GM12874 (cell line): ENCODE measurements around the gene PLXDC2.

ENCODE experiments used
- TF ChIP-seq, protein P1 (sequence below): IDR thresholded peaks from 2 replicates; pipeline ENCODE4 v1.5.1; 2011; ENCODE audit warnings: low read depth, mild to moderate bottlenecking, control low read depth, low read length, moderate library complexity; ENCODE audit not compliant: insufficient read depth

The PLXDC2 gene

DNA sequence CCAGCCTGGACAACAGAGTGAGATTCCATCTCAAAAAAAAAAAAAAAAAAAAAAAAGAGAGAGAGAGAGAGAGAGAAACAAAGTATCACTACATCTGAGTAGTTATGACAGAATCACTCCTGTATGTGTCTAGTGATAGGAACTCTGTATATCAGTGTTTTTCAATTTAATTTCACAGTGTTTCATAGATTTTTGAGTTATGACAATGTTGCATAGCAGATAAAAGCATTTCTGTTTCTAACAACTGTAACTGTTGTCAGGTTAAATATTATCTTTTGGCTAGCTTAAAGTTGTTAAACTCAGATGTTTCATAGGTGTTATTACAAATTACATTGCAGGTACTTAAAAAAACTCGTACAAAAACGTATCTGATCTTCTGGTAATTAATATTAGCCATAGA, 60.3 kb downstream of the PLXDC2 start:
- TF ChIP-seq, protein P1, sequence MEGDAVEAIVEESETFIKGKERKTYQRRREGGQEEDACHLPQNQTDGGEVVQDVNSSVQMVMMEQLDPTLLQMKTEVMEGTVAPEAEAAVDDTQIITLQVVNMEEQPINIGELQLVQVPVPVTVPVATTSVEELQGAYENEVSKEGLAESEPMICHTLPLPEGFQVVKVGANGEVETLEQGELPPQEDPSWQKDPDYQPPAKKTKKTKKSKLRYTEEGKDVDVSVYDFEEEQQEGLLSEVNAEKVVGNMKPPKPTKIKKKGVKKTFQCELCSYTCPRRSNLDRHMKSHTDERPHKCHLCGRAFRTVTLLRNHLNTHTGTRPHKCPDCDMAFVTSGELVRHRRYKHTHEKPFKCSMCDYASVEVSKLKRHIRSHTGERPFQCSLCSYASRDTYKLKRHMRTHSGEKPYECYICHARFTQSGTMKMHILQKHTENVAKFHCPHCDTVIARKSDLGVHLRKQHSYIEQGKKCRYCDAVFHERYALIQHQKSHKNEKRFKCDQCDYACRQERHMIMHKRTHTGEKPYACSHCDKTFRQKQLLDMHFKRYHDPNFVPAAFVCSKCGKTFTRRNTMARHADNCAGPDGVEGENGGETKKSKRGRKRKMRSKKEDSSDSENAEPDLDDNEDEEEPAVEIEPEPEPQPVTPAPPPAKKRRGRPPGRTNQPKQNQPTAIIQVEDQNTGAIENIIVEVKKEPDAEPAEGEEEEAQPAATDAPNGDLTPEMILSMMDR, result no peak

- TF ChIP-seq, protein P1, result no peak
These were observed 61.4 kb downstream of the PLXDC2 start for GRCh38 chr10:19877466-19878255.

DNA sequence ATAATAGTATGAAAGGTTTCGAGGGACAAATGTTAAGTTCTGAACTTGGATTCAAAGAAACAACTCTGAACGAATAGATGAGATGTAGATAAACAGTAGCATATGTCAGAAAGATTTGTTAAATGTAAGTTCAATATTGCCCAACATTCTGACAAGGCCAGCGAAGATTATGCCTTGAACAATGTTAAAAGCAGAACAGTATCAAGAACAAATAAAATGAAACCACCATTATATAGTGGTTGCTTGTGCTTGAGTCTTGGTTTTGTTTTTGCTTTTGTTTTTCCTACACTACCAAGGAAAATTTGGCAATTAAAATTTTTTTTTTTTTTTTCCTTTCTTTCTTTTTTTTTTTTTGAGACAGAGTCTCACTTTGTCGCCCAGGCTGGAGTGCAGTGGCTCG, 66.4 kb downstream of the PLXDC2 start:
- TF ChIP-seq, protein P1, result no peak

DNA sequence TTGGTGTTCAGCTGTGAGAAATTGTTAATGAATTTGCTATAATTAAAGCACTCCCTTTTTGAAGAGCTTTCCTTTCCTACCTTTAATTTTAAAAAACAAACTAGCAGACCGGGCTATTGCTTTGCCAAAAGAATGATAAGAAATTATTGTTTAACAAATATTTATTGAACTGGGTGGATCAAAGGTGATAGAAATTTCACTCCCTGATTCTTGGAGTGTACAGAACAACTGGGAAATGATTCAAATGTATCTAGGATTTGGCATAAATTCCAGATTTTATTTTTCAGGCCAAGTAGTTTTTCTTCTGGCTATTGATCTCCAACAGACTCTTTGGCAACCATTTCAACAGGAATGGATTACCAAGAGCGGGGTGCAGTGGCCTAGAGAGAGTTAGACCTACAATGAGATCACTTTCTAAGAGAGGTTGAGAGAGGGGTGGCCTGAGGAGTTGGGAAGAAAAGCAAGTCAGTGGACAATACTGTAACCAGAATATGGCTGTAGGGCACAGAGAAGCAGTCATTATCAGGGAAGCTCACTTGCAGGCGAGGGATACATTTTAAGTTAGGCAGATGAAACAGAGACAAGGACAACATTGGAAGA, 71.9 kb downstream of the PLXDC2 start:
- TF ChIP-seq, protein P1, result no peak

DNA sequence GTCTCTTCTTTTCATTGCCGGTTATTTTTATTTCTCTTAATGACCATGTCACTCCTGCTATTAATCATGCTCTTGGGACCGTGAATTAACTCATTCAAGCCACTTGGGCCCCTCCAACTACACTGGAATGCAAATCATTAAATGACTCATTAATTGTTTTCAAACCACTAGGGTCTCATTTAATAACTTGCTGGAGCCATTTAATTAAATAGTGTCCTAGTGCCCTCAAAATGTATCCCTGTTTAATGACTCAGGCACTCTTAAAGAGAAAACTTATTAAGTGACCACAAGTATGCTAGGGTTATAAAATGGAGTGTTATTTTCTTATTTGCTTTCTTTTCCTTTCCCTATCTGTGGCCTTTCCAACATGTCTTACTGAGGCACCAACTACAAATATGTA, 73.0 kb downstream of the PLXDC2 start:
- TF ChIP-seq, protein P1, result no peak

DNA sequence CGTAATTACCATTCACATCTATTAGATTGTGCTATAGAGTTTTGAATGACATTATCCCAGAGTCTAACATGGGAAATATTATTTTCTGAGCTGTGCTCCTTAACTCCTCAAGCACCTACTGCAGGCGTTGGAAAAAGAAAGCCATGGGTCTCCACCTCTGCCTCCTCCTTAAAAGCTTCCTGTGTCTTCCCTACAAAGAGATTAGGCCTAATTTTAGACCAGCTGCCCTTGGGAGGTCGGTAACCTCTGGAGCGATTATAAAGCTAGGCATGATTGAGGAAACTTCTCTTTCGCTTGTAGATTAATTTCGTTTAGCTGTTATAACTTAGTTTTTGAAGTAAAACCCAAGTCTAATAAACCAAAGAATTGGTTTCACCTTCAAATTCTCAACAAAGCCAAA, 75.2 kb downstream of the PLXDC2 start:
- TF ChIP-seq, protein P1, result no peak

DNA sequence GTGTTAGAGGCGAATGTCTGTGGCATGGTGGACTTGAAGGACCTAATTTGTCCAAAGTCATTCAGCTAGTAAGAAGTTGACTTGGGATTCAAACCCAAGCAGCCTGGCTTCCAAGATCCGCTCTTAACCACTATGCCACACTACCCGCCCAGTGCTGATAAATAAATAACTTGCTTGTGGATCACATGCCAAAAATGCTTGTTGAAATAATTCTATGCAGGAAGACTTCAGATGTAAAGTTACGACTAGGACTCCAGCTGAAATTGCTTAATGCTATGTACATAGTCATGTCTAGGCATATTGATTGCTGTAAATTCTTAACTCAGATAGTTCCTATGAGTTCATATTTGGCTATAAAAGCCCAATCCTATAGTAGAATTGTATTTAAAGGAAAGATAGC, 76.0 kb downstream of the PLXDC2 start:
- TF ChIP-seq, protein P1, result no peak
